Trophoblast cell (in vitro differentiated cells and primary cell): ENCODE data around the gene PTPN22.
A peak's percentile ranks its signal among the peaks of the same experiment; 100 is the strongest.

Experiments used
- DNase-seq, 2 donors: peaks; one replicate each; pipeline ENCODE4 v3.0.0-alpha.2; 2016
- H2AFZ ChIP-seq: 2 replicates; pipeline ENCODE4 v1.6.1; 2013; ENCODE audit warnings: low read length, moderate library complexity, mild to moderate bottlenecking; ENCODE audit not compliant: insufficient read depth, poor library complexity
- H2AK5ac ChIP-seq: 2 replicates; pipeline ENCODE4 v1.6.1; 2013; ENCODE audit warnings: mild to moderate bottlenecking, low read length
- H2BK120ac ChIP-seq: 2 replicates; pipeline ENCODE4 v1.6.1; 2013; ENCODE audit warnings: low read length, mild to moderate bottlenecking, moderate library complexity; ENCODE audit not compliant: insufficient read depth, poor library complexity
- H2BK12ac ChIP-seq: 2 replicates; pipeline ENCODE4 v1.6.1; 2013; ENCODE audit warnings: mild to moderate bottlenecking, low read length, moderate library complexity
- H2BK5ac ChIP-seq: 2 replicates; pipeline ENCODE4 v1.6.1; 2013; ENCODE audit warnings: low read length, low read depth, moderate library complexity, mild to moderate bottlenecking; ENCODE audit not compliant: poor library complexity
- H3K14ac ChIP-seq: 2 replicates; pipeline ENCODE4 v1.6.1; 2013; ENCODE audit warnings: mild to moderate bottlenecking, low read length
- H3K18ac ChIP-seq: 2 replicates; pipeline ENCODE4 v1.6.1; 2013; ENCODE audit warnings: mild to moderate bottlenecking, low read length
- H3K23ac ChIP-seq: 2 replicates; pipeline ENCODE4 v1.6.1; 2013; ENCODE audit warnings: low read length
- H3K27ac ChIP-seq: 2 replicates; pipeline ENCODE4 v1.5.1; 2013; ENCODE audit warnings: low read depth, mild to moderate bottlenecking, inconsistent platforms, low read length, moderate library complexity
- H3K27me3 ChIP-seq: 2 replicates; pipeline ENCODE4 v1.6.1; 2013; ENCODE audit warnings: inconsistent platforms, mild to moderate bottlenecking, low read length, moderate library complexity; ENCODE audit not compliant: insufficient read depth
- H3K36me3 ChIP-seq, 2 experiments: 1 replicate in 1 of 2; 2 replicates in 1 of 2; pipeline ENCODE4 v1.6.1; 2013; ENCODE audit warnings: low read length in 2 of 2, mild to moderate bottlenecking in 2 of 2, moderate library complexity in 1 of 2; ENCODE audit not compliant: insufficient read depth in 2 of 2, control insufficient read depth in 1 of 2
- H3K4ac ChIP-seq: 2 replicates; pipeline ENCODE4 v1.6.1; 2013; ENCODE audit warnings: low read depth, mild to moderate bottlenecking, low read length, moderate library complexity
- H3K4me1 ChIP-seq, 2 experiments: 1 replicate in 1 of 2; 2 replicates in 1 of 2; pipeline ENCODE4 v1.6.1; 2013; ENCODE audit warnings: low read length in 2 of 2, mild to moderate bottlenecking in 2 of 2, moderate library complexity in 1 of 2; ENCODE audit not compliant: insufficient read depth in 2 of 2, control insufficient read depth in 1 of 2
- H3K4me2 ChIP-seq: 2 replicates; pipeline ENCODE4 v1.6.1; 2013; ENCODE audit warnings: inconsistent platforms, mild to moderate bottlenecking, low read length, moderate library complexity
- H3K4me3 ChIP-seq: 2 replicates; pipeline ENCODE4 v1.5.1; 2013; ENCODE audit warnings: mild to moderate bottlenecking, low read depth, low read length, inconsistent platforms
- H3K79me1 ChIP-seq: one replicate; pipeline ENCODE4 v1.6.1; 2013; ENCODE audit warnings: low read length
- H3K79me2 ChIP-seq: 2 replicates; pipeline ENCODE4 v1.6.1; 2013; ENCODE audit warnings: low read length, mild to moderate bottlenecking; ENCODE audit not compliant: control insufficient read depth, insufficient read depth, poor library complexity
- H3K9ac ChIP-seq: 2 replicates; pipeline ENCODE4 v1.6.1; 2013; ENCODE audit warnings: mild to moderate bottlenecking, low read length
- H3K9me3 ChIP-seq: 2 replicates; pipeline ENCODE4 v1.6.1; 2013; ENCODE audit warnings: low read depth, mild to moderate bottlenecking, control low read depth, inconsistent platforms, low read length; ENCODE audit not compliant: insufficient read depth
- H4K12ac ChIP-seq: 2 replicates; pipeline ENCODE4 v1.6.1; 2013; ENCODE audit warnings: low read depth, mild to moderate bottlenecking, low read length, moderate library complexity
- H4K8ac ChIP-seq: 2 replicates; pipeline ENCODE4 v1.6.1; 2013; ENCODE audit warnings: low read depth, mild to moderate bottlenecking, low read length, moderate library complexity
- H4K91ac ChIP-seq: one replicate; pipeline ENCODE4 v1.6.1; 2013; ENCODE audit warnings: low read depth, mild to moderate bottlenecking, low read length, moderate library complexity
- WGBS: extraction: QIAGEN DNeasy Blood & Tissue Kit; methylation state at CpG from one replicate; pipeline ENCODE4 v1.1.7; 2013; ENCODE audit warnings: missing lambda C conversion rate; ENCODE audit not compliant: insufficient read length, insufficient coverage; ENCODE audit errors: extremely low coverage; 5-methylcytosine and 5-hydroxymethylcytosine counted together

Gene PTPN22

DNA sequence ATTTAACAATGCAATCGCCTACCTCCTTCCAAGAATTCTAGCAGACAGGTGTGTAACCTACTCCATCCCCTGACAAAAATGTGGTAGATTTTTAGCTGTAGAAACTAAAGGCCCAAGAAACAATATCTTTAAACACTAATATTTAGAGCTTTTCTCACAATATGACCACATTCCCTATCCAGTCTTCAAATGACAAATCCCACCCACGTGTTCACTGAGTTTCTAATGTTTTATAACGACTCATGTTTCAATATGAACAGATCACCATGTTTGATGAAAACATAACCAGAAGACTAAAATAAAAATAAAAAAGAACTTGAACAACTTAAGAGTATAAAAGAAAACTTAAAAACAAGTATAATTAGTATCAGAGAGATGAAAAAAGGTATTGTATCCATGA lies 83.8 kb downstream of the PTPN22 start:
- WGBS, result no CpG with 5 or more reads among the region's 3 CpGs

DNA sequence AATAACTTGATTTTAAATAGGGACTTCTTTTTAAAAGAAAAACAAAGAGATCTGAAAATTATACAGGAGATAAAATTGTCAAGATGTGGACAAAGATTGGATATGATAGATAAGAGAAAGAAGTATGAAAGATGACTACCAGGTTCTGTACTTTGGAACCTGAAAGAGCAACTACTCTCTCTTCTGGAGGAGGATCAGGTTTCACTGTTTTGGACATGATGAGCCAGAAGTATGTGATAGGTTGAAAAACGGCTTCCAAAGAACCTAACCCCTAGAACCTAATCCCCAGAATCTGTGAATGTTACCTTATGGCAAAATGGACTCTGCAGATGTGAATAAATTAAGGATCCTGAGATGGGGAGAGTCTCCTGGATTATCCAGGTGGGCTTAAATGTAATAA lies 85.4 kb downstream of the PTPN22 start:
- Histone ChIP-seq H2AK5ac (no peak overlapping the region), H3K4me2 (no peak overlapping the region), H3K79me2 (no peaks in the 10 kb centered on the region), H3K18ac (no peak overlapping the region), H3K4ac (no peak overlapping the region), H2BK120ac (no peak overlapping the region), H3K23ac (no peak overlapping the region), H3K9ac (no peak overlapping the region), H3K79me1 (no peaks in the 10 kb centered on the region), H4K8ac (no peak overlapping the region), H2BK12ac (no peak overlapping the region), H4K12ac (no peak overlapping the region), H4K91ac (no peak overlapping the region), H3K4me1 (peaks cover 0 to 5% of the 10 kb centered on the region in 2 experiments), H3K27me3 (no peaks in the 10 kb centered on the region), H2AFZ (no peak overlapping the region), H3K9me3 (no peaks in the 10 kb centered on the region), H3K27ac (no peak overlapping the region), H2BK5ac (no peak overlapping the region), H3K4me3 (no peak overlapping the region), H3K36me3 (peaks cover 0 to 2% of the 10 kb centered on the region in 2 experiments), H3K14ac (no peak overlapping the region)
- peak in 1 of 2 donors; percentile 56 for DNase-seq
- no CpG with 5 or more reads among the region's 1 CpG for WGBS

More for the DNA sequence above, 83.8 kb downstream of the PTPN22 start:
- Histone ChIP-seq H3K79me1 (no peaks in the 10 kb centered on the region), H4K8ac (no peak overlapping the region), H3K4ac (no peak overlapping the region), H2BK5ac (no peak overlapping the region), H3K27ac (no peak overlapping the region), H3K14ac (no peak overlapping the region), H3K36me3 (peaks cover 0 to 2% of the 10 kb centered on the region in 2 experiments), H2BK120ac (no peak overlapping the region), H3K9ac (no peak overlapping the region), H3K23ac (no peak overlapping the region), H2BK12ac (no peak overlapping the region), H2AFZ (no peak overlapping the region), H3K79me2 (no peaks in the 10 kb centered on the region), H3K4me3 (no peak overlapping the region), H4K91ac (no peak overlapping the region), H3K27me3 (no peaks in the 10 kb centered on the region), H3K4me1 (peaks cover 0 to 5% of the 10 kb centered on the region in 2 experiments), H3K18ac (no peak overlapping the region), H3K4me2 (no peak overlapping the region), H3K9me3 (no peaks in the 10 kb centered on the region), H2AK5ac (no peak overlapping the region), H4K12ac (no peak overlapping the region)
- no peak for DNase-seq

DNA sequence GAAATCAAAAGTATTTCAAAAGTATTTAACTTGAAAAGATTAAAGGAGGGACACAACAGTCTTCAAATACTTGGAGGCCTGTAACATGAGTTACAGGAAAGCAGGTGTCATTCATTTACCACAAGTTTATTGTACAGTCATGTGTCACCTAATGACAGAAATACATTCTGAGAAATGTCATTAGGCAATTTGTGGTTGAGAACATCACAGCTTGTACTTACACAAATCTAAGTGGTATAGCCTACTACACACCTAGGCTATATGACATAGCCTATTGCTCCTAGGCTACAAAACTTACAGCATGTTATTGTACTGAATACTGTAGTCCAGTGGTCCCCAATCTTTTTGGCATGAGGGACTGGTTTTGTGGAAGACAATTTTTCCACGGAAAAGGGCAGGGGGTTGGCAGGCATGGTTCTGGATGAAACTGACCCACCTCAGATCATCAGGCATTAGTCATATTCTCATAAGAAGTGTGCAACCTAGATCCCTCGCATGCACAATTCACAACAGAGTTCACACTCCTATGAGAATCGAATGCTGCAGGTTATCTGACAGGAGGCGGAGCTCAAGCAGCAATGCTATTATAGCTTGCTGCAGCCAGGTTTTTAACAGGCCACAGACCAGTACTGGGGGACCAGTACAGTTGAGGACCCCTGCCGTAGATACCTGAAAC lies 87.3 kb downstream of the PTPN22 start:
- no peak overlapping the region for H4K12ac ChIP-seq
- H3K4me3 ChIP-seq, result no peak overlapping the region
- H3K4ac ChIP-seq, result no peak overlapping the region
- H3K9me3 ChIP-seq, result no peaks in the 10 kb centered on the region
- no CpG with 5 or more reads among the region's 5 CpGs for WGBS
- no peak overlapping the region for H3K27ac ChIP-seq
- H3K27me3 ChIP-seq, result no peaks in the 10 kb centered on the region
- no peak overlapping the region for H3K18ac ChIP-seq
- no peak overlapping the region for H2AFZ ChIP-seq
- no peak overlapping the region for H2BK5ac ChIP-seq
- H2BK120ac ChIP-seq, result no peak overlapping the region
- H3K23ac ChIP-seq, result no peak overlapping the region
- H3K4me2 ChIP-seq, result no peak overlapping the region
- no peak overlapping the region for H3K14ac ChIP-seq
- no peak overlapping the region for H4K8ac ChIP-seq
- H2BK12ac ChIP-seq, result no peak overlapping the region
- no peak overlapping the region for H4K91ac ChIP-seq
- no peaks in the 10 kb centered on the region for H3K79me2 ChIP-seq
- no peaks in the 10 kb centered on the region for H3K36me3 ChIP-seq
- H3K4me1 ChIP-seq, result peaks cover 0 to 5% of the 10 kb centered on the region in 2 experiments
- H3K9ac ChIP-seq, result no peak overlapping the region
- DNase-seq, result peak; percentile 37 to 84
- no peaks in the 10 kb centered on the region for H3K79me1 ChIP-seq
- H2AK5ac ChIP-seq, result no peak overlapping the region

DNA sequence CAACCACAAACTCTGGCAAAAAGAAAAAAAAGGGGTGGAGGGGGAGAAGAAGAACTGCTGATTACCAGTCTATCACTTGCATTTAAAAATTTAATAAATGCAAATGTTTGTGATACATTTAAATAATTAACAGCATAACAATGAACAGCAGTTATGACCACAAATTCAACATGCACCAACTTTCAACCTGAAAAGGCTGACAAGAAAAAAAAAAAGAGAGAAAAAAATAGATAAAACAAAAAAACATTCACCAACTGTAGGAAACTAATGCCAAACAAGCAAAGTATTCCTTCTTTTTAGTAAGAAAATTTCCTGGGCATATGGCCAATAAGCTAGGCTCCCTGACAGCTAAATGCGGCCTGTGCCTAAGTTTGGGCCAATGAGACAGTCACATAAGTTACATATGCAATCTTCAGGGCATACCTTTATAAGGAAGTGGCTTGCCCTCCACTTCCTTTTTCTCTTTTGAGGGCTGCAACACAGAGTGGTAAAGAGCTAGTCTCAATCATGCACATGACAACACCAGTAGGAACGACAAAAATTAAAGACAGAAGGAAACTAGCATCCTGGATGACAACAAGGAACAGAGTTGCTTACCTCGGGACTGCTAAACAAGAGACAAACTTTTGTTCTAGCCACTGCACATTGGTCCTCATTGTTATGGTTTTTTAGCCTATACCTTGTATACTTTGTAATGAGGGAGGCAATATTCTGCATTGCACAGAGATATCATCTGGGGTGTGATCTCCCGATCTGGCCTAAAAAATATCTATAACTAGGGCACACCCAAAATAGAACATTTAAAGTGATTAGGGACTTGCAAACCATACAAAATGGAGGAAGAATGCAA lies 88.0 kb downstream of the PTPN22 start:
- H4K8ac ChIP-seq, result no peak overlapping the region
- H3K23ac ChIP-seq, result no peak overlapping the region
- H4K12ac ChIP-seq, result no peak overlapping the region

More for the DNA sequence above, 88.0 kb downstream of the PTPN22 start:
- DNase-seq, result peak; percentile 17 to 62
- Histone ChIP-seq H3K79me1 (no peaks in the 10 kb centered on the region), H3K27ac (no peak overlapping the region), H2AK5ac (no peak overlapping the region), H3K79me2 (no peaks in the 10 kb centered on the region), H3K4ac (no peak overlapping the region), H3K36me3 (no peaks in the 10 kb centered on the region), H3K4me3 (no peak overlapping the region), H3K27me3 (no peaks in the 10 kb centered on the region), H3K14ac (no peak overlapping the region), H4K91ac (no peak overlapping the region), H2BK5ac (no peak overlapping the region), H3K18ac (no peak overlapping the region), H2BK12ac (no peak overlapping the region), H2AFZ (no peak overlapping the region), H3K4me2 (no peak overlapping the region), H3K9ac (no peak overlapping the region), H3K4me1 (peaks cover 0 to 5% of the 10 kb centered on the region in 2 experiments), H2BK120ac (no peak overlapping the region), H3K9me3 (no peaks in the 10 kb centered on the region)
- no CpG with 5 or more reads among the region's 4 CpGs for WGBS
